Liver (tissue), 3 donors: ENCODE results near the gene ADRM1.

Experiments used
- EGR1 ChIP-seq, 2 donors: IDR thresholded peaks; 2 replicates each; pipeline ENCODE4 v1.6.1; 2016 to 2018; ENCODE audit warnings: antibody characterized with exemption in 2 of 2, low read depth in 2 of 2
- GABPA ChIP-seq, 2 donors: IDR thresholded peaks in 1 of 2; conservative IDR thresholded peaks in 1 of 2; 2 replicates each; pipeline ENCODE4 v1.6.1; 2016; ENCODE audit warnings: antibody characterized with exemption in 2 of 2, mild to moderate bottlenecking in 1 of 2, moderate library complexity in 1 of 2
- HNF4G ChIP-seq: IDR thresholded peaks from 2 replicates; pipeline ENCODE4 v1.6.1; 2016; ENCODE audit warnings: antibody characterized with exemption
- JUND ChIP-seq, 2 donors: IDR thresholded peaks; 2 replicates each; pipeline ENCODE4 v1.6.1; 2016; ENCODE audit warnings: antibody characterized with exemption in 2 of 2
- RAD21 ChIP-seq, 2 donors: IDR thresholded peaks; 2 replicates each; pipeline ENCODE4 v1.6.1; 2016; ENCODE audit warnings: antibody characterized with exemption in 2 of 2, mild to moderate bottlenecking in 2 of 2
- RXRA ChIP-seq, 2 donors: IDR thresholded peaks; 2 replicates each; pipeline ENCODE4 v1.6.1; 2017 to 2018; ENCODE audit warnings: antibody characterized with exemption in 2 of 2, mild to moderate bottlenecking in 1 of 2
- SP1 ChIP-seq: IDR thresholded peaks from 2 replicates; pipeline ENCODE4 v1.6.1; 2018; ENCODE audit warnings: antibody characterized with exemption, mild to moderate bottlenecking
- YY1 ChIP-seq: IDR thresholded peaks from 2 replicates; pipeline ENCODE4 v1.6.1; 2016; ENCODE audit warnings: antibody characterized with exemption, mild to moderate bottlenecking
- TF ChIP-seq, protein P1 (sequence below): fragments of 150-350 bp; IDR thresholded peaks from 2 replicates; pipeline ENCODE4 v1.5.1; 2017; ENCODE audit warnings: improper control_type of control experiment, low read depth, low read length; ENCODE audit not compliant: missing input control
- TF ChIP-seq, protein P2 (sequence below): IDR thresholded peaks from 2 replicates; pipeline ENCODE4 v1.6.1; 2016; ENCODE audit warnings: antibody characterized with exemption, mild to moderate bottlenecking
- TF ChIP-seq, protein P3 (sequence below): IDR thresholded peaks from 2 replicates; pipeline ENCODE4 v1.6.1; 2016; ENCODE audit warnings: antibody characterized with exemption
- TF ChIP-seq, protein P4 (sequence below): IDR thresholded peaks from 2 replicates; pipeline ENCODE4 v1.6.1; 2016; ENCODE audit warnings: antibody characterized with exemption
- TF ChIP-seq, protein P5 (sequence below): IDR thresholded peaks from 2 replicates; pipeline ENCODE4 v1.6.1; 2016; ENCODE audit warnings: antibody characterized with exemption
- donor health status: healthy.
- donor health status: healthy.

DNA sequence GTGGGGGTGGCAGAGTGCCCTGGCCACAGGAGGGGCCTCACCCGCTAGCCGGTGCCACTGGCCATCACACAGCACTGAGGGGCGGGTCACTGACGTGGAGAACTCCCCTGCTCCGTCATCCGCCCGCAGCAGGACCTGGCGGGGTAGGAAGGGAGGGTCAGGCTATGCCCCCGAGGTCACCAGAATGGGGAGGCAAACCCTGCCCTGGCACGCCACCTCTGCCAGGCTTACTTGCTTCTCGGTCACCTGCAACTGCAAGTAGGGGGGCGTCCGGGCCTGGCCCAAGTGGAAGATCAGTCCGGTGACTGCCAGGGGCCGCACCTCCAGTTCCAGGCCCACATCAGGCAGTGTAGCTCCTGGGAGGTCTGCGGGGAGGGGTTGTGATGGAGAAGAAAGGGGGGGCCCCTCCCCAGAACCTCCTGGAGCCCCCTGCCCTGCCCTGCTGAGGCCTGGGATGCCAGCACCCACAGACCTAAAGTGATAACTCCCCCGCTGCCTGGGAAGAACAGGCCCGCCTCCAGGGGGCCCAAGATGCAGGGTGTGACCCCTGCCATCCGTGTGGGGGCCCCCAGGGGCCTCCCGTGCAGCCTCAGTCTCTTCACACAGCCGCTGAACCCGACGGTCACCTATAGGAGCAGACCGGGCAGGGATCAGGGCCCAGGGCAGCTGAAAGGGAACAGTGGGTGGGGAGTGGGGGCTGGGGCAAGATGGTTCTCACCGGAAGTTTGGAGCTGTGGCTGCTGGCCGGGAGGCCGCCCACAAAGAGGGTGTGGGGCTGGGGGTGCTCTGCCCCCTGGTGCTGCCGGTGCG lies 7.4 kb downstream of the ADRM1 start:
- TF ChIP-seq, protein P1, sequence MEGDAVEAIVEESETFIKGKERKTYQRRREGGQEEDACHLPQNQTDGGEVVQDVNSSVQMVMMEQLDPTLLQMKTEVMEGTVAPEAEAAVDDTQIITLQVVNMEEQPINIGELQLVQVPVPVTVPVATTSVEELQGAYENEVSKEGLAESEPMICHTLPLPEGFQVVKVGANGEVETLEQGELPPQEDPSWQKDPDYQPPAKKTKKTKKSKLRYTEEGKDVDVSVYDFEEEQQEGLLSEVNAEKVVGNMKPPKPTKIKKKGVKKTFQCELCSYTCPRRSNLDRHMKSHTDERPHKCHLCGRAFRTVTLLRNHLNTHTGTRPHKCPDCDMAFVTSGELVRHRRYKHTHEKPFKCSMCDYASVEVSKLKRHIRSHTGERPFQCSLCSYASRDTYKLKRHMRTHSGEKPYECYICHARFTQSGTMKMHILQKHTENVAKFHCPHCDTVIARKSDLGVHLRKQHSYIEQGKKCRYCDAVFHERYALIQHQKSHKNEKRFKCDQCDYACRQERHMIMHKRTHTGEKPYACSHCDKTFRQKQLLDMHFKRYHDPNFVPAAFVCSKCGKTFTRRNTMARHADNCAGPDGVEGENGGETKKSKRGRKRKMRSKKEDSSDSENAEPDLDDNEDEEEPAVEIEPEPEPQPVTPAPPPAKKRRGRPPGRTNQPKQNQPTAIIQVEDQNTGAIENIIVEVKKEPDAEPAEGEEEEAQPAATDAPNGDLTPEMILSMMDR = no peak
- TF ChIP-seq, protein P2, sequence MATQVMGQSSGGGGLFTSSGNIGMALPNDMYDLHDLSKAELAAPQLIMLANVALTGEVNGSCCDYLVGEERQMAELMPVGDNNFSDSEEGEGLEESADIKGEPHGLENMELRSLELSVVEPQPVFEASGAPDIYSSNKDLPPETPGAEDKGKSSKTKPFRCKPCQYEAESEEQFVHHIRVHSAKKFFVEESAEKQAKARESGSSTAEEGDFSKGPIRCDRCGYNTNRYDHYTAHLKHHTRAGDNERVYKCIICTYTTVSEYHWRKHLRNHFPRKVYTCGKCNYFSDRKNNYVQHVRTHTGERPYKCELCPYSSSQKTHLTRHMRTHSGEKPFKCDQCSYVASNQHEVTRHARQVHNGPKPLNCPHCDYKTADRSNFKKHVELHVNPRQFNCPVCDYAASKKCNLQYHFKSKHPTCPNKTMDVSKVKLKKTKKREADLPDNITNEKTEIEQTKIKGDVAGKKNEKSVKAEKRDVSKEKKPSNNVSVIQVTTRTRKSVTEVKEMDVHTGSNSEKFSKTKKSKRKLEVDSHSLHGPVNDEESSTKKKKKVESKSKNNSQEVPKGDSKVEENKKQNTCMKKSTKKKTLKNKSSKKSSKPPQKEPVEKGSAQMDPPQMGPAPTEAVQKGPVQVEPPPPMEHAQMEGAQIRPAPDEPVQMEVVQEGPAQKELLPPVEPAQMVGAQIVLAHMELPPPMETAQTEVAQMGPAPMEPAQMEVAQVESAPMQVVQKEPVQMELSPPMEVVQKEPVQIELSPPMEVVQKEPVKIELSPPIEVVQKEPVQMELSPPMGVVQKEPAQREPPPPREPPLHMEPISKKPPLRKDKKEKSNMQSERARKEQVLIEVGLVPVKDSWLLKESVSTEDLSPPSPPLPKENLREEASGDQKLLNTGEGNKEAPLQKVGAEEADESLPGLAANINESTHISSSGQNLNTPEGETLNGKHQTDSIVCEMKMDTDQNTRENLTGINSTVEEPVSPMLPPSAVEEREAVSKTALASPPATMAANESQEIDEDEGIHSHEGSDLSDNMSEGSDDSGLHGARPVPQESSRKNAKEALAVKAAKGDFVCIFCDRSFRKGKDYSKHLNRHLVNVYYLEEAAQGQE = no peak
- TF ChIP-seq, protein P3, sequence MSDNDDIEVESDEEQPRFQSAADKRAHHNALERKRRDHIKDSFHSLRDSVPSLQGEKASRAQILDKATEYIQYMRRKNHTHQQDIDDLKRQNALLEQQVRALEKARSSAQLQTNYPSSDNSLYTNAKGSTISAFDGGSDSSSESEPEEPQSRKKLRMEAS = no peak
- TF ChIP-seq, protein P4, sequence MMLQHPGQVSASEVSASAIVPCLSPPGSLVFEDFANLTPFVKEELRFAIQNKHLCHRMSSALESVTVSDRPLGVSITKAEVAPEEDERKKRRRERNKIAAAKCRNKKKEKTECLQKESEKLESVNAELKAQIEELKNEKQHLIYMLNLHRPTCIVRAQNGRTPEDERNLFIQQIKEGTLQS = no peak
- TF ChIP-seq HNF4G = no peak
- no peak for TF ChIP-seq JUND (IDR thresholded peaks at IDR 0.05)
- TF ChIP-seq GABPA (IDR thresholded peaks at IDR 0.05 in 1 of 2, conservative IDR thresholded peaks at IDR 0.05 in 1 of 2) = no peak
- TF ChIP-seq SP1 = no peak
- TF ChIP-seq RAD21 (IDR thresholded peaks at IDR 0.05) = no peak
- TF ChIP-seq RXRA (IDR thresholded peaks at IDR 0.05) = no peak
- TF ChIP-seq, protein P5, sequence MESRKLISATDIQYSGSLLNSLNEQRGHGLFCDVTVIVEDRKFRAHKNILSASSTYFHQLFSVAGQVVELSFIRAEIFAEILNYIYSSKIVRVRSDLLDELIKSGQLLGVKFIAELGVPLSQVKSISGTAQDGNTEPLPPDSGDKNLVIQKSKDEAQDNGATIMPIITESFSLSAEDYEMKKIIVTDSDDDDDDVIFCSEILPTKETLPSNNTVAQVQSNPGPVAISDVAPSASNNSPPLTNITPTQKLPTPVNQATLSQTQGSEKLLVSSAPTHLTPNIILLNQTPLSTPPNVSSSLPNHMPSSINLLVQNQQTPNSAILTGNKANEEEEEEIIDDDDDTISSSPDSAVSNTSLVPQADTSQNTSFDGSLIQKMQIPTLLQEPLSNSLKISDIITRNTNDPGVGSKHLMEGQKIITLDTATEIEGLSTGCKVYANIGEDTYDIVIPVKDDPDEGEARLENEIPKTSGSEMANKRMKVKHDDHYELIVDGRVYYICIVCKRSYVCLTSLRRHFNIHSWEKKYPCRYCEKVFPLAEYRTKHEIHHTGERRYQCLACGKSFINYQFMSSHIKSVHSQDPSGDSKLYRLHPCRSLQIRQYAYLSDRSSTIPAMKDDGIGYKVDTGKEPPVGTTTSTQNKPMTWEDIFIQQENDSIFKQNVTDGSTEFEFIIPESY = no peak
- TF ChIP-seq EGR1 (IDR thresholded peaks at IDR 0.05; ENCODE audit: low read depth in 2 of 2) = no peak
- TF ChIP-seq YY1 = no peak
